Measurements from ENCODE around the gene SRGAP3. TPM values are rescaled to one million over a fixed set of nuclear protein-coding genes. Genes with fewer than 3 reads are reported as not detected.

The SRGAP3 gene
- total and polyA plus RNA-seq, 10 of the 15 experiments (the other 5 are each of a cell fraction or from before 2014, with no cell fraction given) = 0.32 to 1.7 (median 0.99) TPM

GRCh38 chr3:9214599-9214998 lies 34.8 kb downstream of the SRGAP3 start (continued):
- TF ChIP-seq NBN (IDR thresholded peaks at IDR 0.05) (no peak), ZSCAN29 (IDR thresholded peaks at IDR 0.05) (no peak), IRF4 (IDR thresholded peaks at IDR 0.05; ENCODE audit: low read depth, low read length) (no peak), PKNOX1 (IDR thresholded peaks at IDR 0.05) (no peak)

GRCh38 chr3:9214185-9214584 lies 35.3 kb downstream of the SRGAP3 start:
- H4K20me1 ChIP-seq (ENCODE audit: control insufficient read depth, insufficient read depth) = no peaks in the 10 kb centered on the region
- ChIA-PET SMC1A (ENCODE audit: uncharacterized antibody, unreplicated experiment) (interaction anchor here (1.2 kb wide), 1 partner anchor 20 kb away, joined by 3 read pairs; no protein-coding TSS in a partner anchor), RAD21 (ENCODE audit: unreplicated experiment) (interaction anchor here (0.7 kb wide), 1 partner anchor 1906 kb away, joined by 3 read pairs; no protein-coding TSS in a partner anchor), CTCF (no interaction called here), POLR2A (no interaction called here)
- H3K4me1 ChIP-seq (ENCODE audit: control insufficient read depth, insufficient read depth, low read length) = no peaks in the 10 kb centered on the region
- no peaks in the 10 kb centered on the region for H3K36me3 ChIP-seq (ENCODE audit: control insufficient read depth in 2 of 2, insufficient read depth in 2 of 2, low read length in 1 of 2)
- FAIRE-seq (no peak), ATAC-seq (no peak), DNase-seq (ENCODE audit: low read depth, low spot score) (no peak)
- H3K9ac ChIP-seq (ENCODE audit: control insufficient read depth, insufficient read depth, low read length) = no peak overlapping the region
- in situ Hi-C loops (cut with MboI) = no loop called here
- intact Hi-C loops (cut with micrococcal nuclease; ENCODE audit: unreplicated experiment) = no loop called here
- no peaks in the 10 kb centered on the region for H3K9me3 ChIP-seq (replicated peaks; ENCODE audit: control insufficient read depth, insufficient read depth, low read length)
- no peak overlapping the region for H2AFZ ChIP-seq (ENCODE audit: control insufficient read depth, low read depth, low read length)
- no peaks in the 10 kb centered on the region; a peak in 1 of 4 replicates for H3K27me3 ChIP-seq (replicated peaks in 1 of 2; ENCODE audit: control insufficient read depth in 2 of 2, insufficient read depth in 2 of 2, low read length in 1 of 2)
- BruUV-seq (replicated peaks) = no TSS peak
- H3K27ac ChIP-seq (ENCODE audit: control insufficient read depth, insufficient read depth) = no peak overlapping the region
- H3K79me2 ChIP-seq (ENCODE audit: control insufficient read depth, insufficient read depth, low read length) = no peaks in the 10 kb centered on the region
- 79% methylated on average over 3 of the region's 3 CpGs for WGBS (ENCODE audit: insufficient coverage, insufficient replicate concordance, low lambda C conversion rate, missing lambda C conversion rate)
- no peak overlapping the region for H3K4me2 ChIP-seq (ENCODE audit: control insufficient read depth, insufficient read depth)
- no peak overlapping the region for H3K4me3 ChIP-seq
- TF ChIP-seq STAT3 (IDR thresholded peaks at IDR 0.05; ENCODE audit: low read depth, low read length) = no peak
- no peak for TF ChIP-seq SRF (IDR thresholded peaks at IDR 0.05; ENCODE audit: low read depth in 2 of 2, low read length in 2 of 2)
- no peak for TF ChIP-seq SREBF2 (IDR thresholded peaks at IDR 0.05; ENCODE audit: low read length)
- TF ChIP-seq CTCF (IDR thresholded peaks at IDR 0.05 in 2 of 3, conservative IDR thresholded peaks at IDR 0.05 in 1 of 3; ENCODE audit: control insufficient read depth in 2 of 3, extremely low read depth in 1 of 3, insufficient read depth in 1 of 3, low read depth in 3 of 3, low read length in 3 of 3) = no peak
- no peak for TF ChIP-seq BCLAF1 (IDR thresholded peaks at IDR 0.05)
- TF ChIP-seq, protein P1, sequence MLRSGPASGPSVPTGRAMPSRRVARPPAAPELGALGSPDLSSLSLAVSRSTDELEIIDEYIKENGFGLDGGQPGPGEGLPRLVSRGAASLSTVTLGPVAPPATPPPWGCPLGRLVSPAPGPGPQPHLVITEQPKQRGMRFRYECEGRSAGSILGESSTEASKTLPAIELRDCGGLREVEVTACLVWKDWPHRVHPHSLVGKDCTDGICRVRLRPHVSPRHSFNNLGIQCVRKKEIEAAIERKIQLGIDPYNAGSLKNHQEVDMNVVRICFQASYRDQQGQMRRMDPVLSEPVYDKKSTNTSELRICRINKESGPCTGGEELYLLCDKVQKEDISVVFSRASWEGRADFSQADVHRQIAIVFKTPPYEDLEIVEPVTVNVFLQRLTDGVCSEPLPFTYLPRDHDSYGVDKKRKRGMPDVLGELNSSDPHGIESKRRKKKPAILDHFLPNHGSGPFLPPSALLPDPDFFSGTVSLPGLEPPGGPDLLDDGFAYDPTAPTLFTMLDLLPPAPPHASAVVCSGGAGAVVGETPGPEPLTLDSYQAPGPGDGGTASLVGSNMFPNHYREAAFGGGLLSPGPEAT (IDR thresholded peaks at IDR 0.05; ENCODE audit: low read depth) = no peak
- TF ChIP-seq RB1 (IDR thresholded peaks at IDR 0.05; ENCODE audit: borderline replicate concordance) = no peak
